ENCODE data around the gene POLR2E. TPM values are rescaled to one million over a fixed set of nuclear protein-coding genes. Genes with fewer than 3 reads are reported as not detected.

Gene POLR2E
- total RNA-seq, 1 experiment from 2014 or later: 279 TPM

- Histone ChIP-seq H3K27ac (ENCODE audit: low read length) (peak overlapping the region; percentile 68), H3K9me3 (ENCODE audit: control insufficient read depth, insufficient read depth, low read depth, low read length) (no peaks in the 10 kb centered on the region), H3K27me3 (ENCODE audit: control insufficient read depth, insufficient read depth, low read length) (no peaks in the 10 kb centered on the region), H3K36me3 (ENCODE audit: control insufficient read depth, insufficient read depth, low read length) (no peaks in the 10 kb centered on the region), H3K4me1 (ENCODE audit: control insufficient read depth, insufficient read depth, low read length) (peaks cover 8% of the 10 kb centered on the region), H3K4me3 (ENCODE audit: low read depth in 2 of 2, low read length in 2 of 2) (peak overlapping the region; percentile 30 to 54)
- TF ChIP-seq SIN3A (IDR thresholded peaks at IDR 0.05; ENCODE audit: borderline replicate concordance, insufficient read depth, low read depth, low read length): no peak
- TF ChIP-seq POLR2AphosphoS5 (IDR thresholded peaks at IDR 0.05; ENCODE audit: low read depth, low read length): peak; percentile 31; the same call in 1 of the 2 replicates
- POLR2A ChIA-PET: no interaction called here
- ATAC-seq (peak; percentile 78), DNase-seq (ENCODE audit: low read depth, low spot score) (no peak)
- in situ Hi-C loops (cut with HindIII; ENCODE audit: low pct_unique_long_range_greater_than_20kb, low sequenced_read_pairs): no loop called here
- intact Hi-C loops (cut with micrococcal nuclease; ENCODE audit: unreplicated experiment): no loop called here
- CTCF ChIA-PET: interaction anchor here (0.5 to 0.7 kb wide), 2 partner anchors 22 to 84 kb away, joined by 3 to 8 read pairs; no protein-coding TSS in a partner anchor
- no TSS peak for BruUV-seq (replicated peaks)
Measured at GRCh38 chr19:1074544-1075283, 20.5 kb downstream of the POLR2E start.

- DNase-seq (ENCODE audit: low read depth, low spot score) (no peak), ATAC-seq (peak; percentile 5; the same call in 1 of the 2 replicates)
- H3K27me3 ChIP-seq (ENCODE audit: control insufficient read depth, insufficient read depth, low read length): no peaks in the 10 kb centered on the region
- POLR2A ChIA-PET: no interaction called here
- H3K4me3 ChIP-seq (ENCODE audit: low read depth in 2 of 2, low read length in 2 of 2): peak overlapping the region in 1 of 2 experiments; percentile 4; a peak in 1 of 4 replicates
- no peaks in the 10 kb centered on the region for H3K9me3 ChIP-seq (ENCODE audit: control insufficient read depth, insufficient read depth, low read depth, low read length)
- peaks cover 8% of the 10 kb centered on the region for H3K4me1 ChIP-seq (ENCODE audit: control insufficient read depth, insufficient read depth, low read length)
- in situ Hi-C loops (cut with HindIII; ENCODE audit: low pct_unique_long_range_greater_than_20kb, low sequenced_read_pairs) (no loop called here), intact Hi-C loops (cut with micrococcal nuclease; ENCODE audit: unreplicated experiment) (no loop called here)
- BruUV-seq (replicated peaks): no TSS peak
- TF ChIP-seq TCF7L2 (IDR thresholded peaks at IDR 0.05; ENCODE audit: low read depth, low read length) (no peak), POLR2AphosphoS5 (IDR thresholded peaks at IDR 0.05; ENCODE audit: low read depth, low read length) (no peak), CTCF (IDR thresholded peaks at IDR 0.05) (no peak)
- no peaks in the 10 kb centered on the region for H3K36me3 ChIP-seq (ENCODE audit: control insufficient read depth, insufficient read depth, low read length)
- peak overlapping the region; percentile 48; the same call in 1 of the 2 replicates for H3K27ac ChIP-seq (ENCODE audit: low read length)
- CTCF ChIA-PET: interaction anchor here (0.5 kb wide), 1 partner anchor 84 kb away, joined by 3 read pairs; no protein-coding TSS in a partner anchor
Measured at GRCh38 chr19:1073956-1074517, 21.1 kb downstream of the POLR2E start.

- no peaks in the 10 kb centered on the region for H3K27me3 ChIP-seq (ENCODE audit: control insufficient read depth, insufficient read depth, low read length)
- ChIA-PET CTCF (no interaction called here), POLR2A (no interaction called here)
- intact Hi-C loops (cut with micrococcal nuclease; ENCODE audit: unreplicated experiment) (no loop called here), in situ Hi-C loops (cut with HindIII; ENCODE audit: low pct_unique_long_range_greater_than_20kb, low sequenced_read_pairs) (no loop called here)
- TF ChIP-seq POLR2AphosphoS5 (IDR thresholded peaks at IDR 0.05; ENCODE audit: low read depth, low read length) (no peak), CTCF (IDR thresholded peaks at IDR 0.05) (no peak), TCF7L2 (IDR thresholded peaks at IDR 0.05; ENCODE audit: low read depth, low read length) (no peak), REST (IDR thresholded peaks at IDR 0.05; ENCODE audit: insufficient read depth in 1 of 2, low read depth in 2 of 2, low read length in 1 of 2) (no peak), SIN3A (IDR thresholded peaks at IDR 0.05; ENCODE audit: borderline replicate concordance, insufficient read depth, low read depth, low read length) (no peak)
- H3K4me1 ChIP-seq (ENCODE audit: control insufficient read depth, insufficient read depth, low read length): peaks cover 8% of the 10 kb centered on the region
- no peak overlapping the region for H3K4me3 ChIP-seq (ENCODE audit: low read depth in 2 of 2, low read length in 2 of 2)
- H3K9me3 ChIP-seq (ENCODE audit: control insufficient read depth, insufficient read depth, low read depth, low read length): no peaks in the 10 kb centered on the region
- ATAC-seq (0 out of 2 replicates have a peak, but pooled peaks have one; percentile 5), DNase-seq (ENCODE audit: low read depth, low spot score) (no peak)
- BruUV-seq (replicated peaks): no TSS peak
- no peak overlapping the region; the same call in 1 of the 2 replicates for H3K27ac ChIP-seq (ENCODE audit: low read length)
- no peaks in the 10 kb centered on the region for H3K36me3 ChIP-seq (ENCODE audit: control insufficient read depth, insufficient read depth, low read length)
Measured at GRCh38 chr19:1073063-1073955, 21.9 kb downstream of the POLR2E start.

All from Panc1 (cell line).